Measurements from ENCODE around the gene GGT6.
"Not testable (repeated sequence)": the region's sequence is repeated elsewhere in the genome, so short reads cannot be mapped to it uniquely, and the experiment has no call there.

GGT6 gene

DNA sequence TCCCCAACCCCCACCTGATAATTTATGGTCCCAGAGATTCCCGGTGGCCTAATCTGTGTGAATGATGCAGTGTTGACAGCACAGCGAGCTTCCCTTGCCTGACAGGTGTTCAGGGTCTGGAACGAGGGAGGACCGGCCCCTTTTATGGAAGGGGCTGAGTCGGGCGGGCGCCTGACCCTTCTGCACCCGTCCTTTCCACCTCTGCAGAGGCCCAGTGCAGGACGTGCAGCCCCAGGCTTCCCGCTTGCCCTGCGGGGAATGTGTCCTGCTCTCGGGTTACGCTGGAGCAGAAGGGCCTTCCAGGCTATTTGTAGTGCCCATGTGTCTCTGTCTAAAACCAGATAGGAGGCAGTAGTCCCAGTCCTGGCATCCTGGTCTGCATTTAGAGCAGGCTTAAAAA lies 40.2 kb upstream of the GGT6 start:
- H3K9me3 ChIP-seq (ENCODE audit: control insufficient read depth, insufficient read depth, low read length): no peaks in the 10 kb centered on the region
- no CpG with 5 or more reads among the region's 13 CpGs for WGBS (ENCODE audit: insufficient coverage, insufficient read length)
- peaks cover 16% of the 10 kb centered on the region for H3K4me1 ChIP-seq (ENCODE audit: control insufficient read depth, insufficient read depth, low read length)
- DNase-seq (ENCODE audit: low read depth, low spot score): no peak
- H3K27me3 ChIP-seq (ENCODE audit: control insufficient read depth, insufficient read depth, low read length): no peaks in the 10 kb centered on the region
- H3K4me3 ChIP-seq (ENCODE audit: low read length): no peak overlapping the region
- no peaks in the 10 kb centered on the region for H3K36me3 ChIP-seq (ENCODE audit: control insufficient read depth, insufficient read depth, low read length)
- H3K27ac ChIP-seq (ENCODE audit: low read length): no peak overlapping the region

DNA sequence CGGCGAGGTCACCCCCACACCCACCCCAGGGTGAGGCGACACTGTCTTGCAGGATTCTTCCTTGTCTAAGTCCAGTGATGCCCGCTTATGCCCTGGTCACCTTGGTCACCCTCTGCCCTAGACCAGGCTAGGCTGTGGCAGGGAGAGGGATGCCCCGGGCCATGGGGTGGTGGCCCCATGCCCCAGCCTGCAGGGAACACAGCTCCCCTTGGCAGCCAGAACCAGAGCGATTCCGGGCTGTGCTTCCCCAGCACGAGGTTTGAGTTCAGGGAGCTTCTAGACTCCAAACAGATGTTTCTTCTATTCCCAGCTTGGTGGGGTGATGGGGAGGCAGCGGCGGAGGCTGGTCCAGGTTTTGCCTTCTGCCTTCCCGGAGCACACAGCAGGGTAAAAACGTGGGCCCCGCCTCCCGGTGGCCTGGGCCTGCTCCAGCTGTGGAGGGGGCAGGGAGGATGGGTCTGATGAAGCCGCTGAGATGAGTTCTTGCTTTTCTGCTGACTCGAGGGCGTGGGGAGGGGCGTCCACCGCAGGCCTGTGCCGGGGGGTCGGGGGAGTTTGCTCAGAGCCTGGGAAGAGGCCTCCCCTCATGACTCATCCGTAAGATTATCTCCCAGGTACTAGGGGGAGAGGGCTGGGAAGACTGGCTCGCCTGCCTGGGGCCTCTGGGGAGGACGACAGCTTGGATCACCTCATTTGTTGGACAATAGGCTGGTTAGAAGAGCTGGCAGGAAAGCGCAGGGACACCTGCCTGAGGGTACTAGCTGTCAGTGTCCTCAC lies 39.3 kb upstream of the GGT6 start:
- no peaks in the 10 kb centered on the region for H3K36me3 ChIP-seq (ENCODE audit: control insufficient read depth, insufficient read depth, low read length)
- H3K4me3 ChIP-seq (ENCODE audit: low read length): no peak overlapping the region
- H3K27ac ChIP-seq (ENCODE audit: low read length): no peak overlapping the region
- DNase-seq (ENCODE audit: low read depth, low spot score): no peak
- no peaks in the 10 kb centered on the region for H3K9me3 ChIP-seq (ENCODE audit: control insufficient read depth, insufficient read depth, low read length)
- H3K4me1 ChIP-seq (ENCODE audit: control insufficient read depth, insufficient read depth, low read length): peaks cover 22% of the 10 kb centered on the region
- no peaks in the 10 kb centered on the region for H3K27me3 ChIP-seq (ENCODE audit: control insufficient read depth, insufficient read depth, low read length)
- WGBS (ENCODE audit: insufficient coverage, insufficient read length): no CpG with 5 or more reads among the region's 25 CpGs

DNA sequence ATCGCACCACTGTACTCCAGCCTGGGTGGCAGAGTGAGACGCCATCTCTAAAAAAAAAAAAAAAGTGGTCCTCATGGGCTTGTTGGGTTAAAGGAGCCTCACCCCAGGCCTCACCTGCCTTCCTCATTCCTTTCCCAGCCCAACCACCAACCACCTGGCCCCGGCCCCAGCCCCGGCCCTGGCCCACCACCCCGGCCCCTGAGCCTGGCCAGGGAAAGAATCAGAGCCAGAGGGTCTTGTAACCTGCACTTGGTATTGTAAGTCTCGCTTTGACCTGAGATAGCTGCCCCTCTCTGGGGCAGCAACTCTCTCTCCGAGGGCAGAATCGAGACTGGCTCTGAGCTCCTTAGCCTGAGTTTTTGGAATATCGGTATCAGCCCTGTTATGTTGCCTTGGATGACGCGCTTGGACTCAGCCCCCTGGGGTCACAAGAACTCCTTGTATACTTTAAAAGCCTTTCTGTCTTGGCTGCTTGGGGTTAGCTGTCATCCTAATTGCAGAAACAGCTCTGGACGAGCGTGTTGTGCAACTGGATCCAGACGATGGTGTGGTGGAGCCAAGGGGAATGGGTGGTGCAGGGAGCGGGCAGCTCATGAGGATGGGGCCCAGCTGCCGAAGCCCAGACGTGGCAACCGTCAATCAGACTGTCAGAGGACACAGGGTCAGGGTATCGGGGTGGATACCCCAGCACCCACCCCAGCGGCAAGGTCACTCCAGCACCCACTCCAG lies 38.6 kb upstream of the GGT6 start:
- H3K27ac ChIP-seq (ENCODE audit: low read length): no peak overlapping the region
- no peak for DNase-seq (ENCODE audit: low read depth, low spot score)
- WGBS (ENCODE audit: insufficient coverage, insufficient read length): no CpG with 5 or more reads among the region's 20 CpGs
- H3K27me3 ChIP-seq (ENCODE audit: control insufficient read depth, insufficient read depth, low read length): no peaks in the 10 kb centered on the region
- H3K4me3 ChIP-seq (ENCODE audit: low read length): no peak overlapping the region
- H3K9me3 ChIP-seq (ENCODE audit: control insufficient read depth, insufficient read depth, low read length): no peaks in the 10 kb centered on the region
- H3K4me1 ChIP-seq (ENCODE audit: control insufficient read depth, insufficient read depth, low read length): peaks cover 23% of the 10 kb centered on the region
- no peaks in the 10 kb centered on the region for H3K36me3 ChIP-seq (ENCODE audit: control insufficient read depth, insufficient read depth, low read length)

DNA sequence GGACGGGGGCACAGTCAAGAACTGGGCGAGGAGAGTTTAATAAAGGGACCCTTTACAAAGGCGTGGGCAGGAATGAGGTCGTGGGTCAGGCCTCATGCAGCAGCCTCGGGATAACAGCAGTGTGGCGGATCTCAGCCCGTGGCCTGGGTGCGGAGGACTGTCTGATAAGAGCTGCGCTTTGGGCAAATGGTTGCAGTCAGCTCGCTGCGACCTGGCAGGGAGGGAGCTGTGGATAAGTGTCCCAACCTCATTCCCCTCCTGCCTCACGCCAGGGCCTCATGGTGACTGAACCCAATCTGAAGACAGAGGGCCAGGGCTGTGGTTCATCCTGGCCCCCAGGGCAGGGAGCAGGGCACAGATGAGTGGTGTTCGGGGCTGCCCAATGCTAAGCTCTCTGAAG lies 37.6 kb upstream of the GGT6 start:
- no peak overlapping the region for H3K27ac ChIP-seq (ENCODE audit: low read length)
- no peaks in the 10 kb centered on the region for H3K36me3 ChIP-seq (ENCODE audit: control insufficient read depth, insufficient read depth, low read length)
- DNase-seq (ENCODE audit: low read depth, low spot score): no peak
- no peaks in the 10 kb centered on the region for H3K9me3 ChIP-seq (ENCODE audit: control insufficient read depth, insufficient read depth, low read length)
- no peaks in the 10 kb centered on the region for H3K27me3 ChIP-seq (ENCODE audit: control insufficient read depth, insufficient read depth, low read length)
- no peak overlapping the region for H3K4me3 ChIP-seq (ENCODE audit: low read length)
- WGBS (ENCODE audit: insufficient coverage, insufficient read length): no CpG with 5 or more reads among the region's 13 CpGs
- H3K4me1 ChIP-seq (ENCODE audit: control insufficient read depth, insufficient read depth, low read length): peaks cover 23% of the 10 kb centered on the region

DNA sequence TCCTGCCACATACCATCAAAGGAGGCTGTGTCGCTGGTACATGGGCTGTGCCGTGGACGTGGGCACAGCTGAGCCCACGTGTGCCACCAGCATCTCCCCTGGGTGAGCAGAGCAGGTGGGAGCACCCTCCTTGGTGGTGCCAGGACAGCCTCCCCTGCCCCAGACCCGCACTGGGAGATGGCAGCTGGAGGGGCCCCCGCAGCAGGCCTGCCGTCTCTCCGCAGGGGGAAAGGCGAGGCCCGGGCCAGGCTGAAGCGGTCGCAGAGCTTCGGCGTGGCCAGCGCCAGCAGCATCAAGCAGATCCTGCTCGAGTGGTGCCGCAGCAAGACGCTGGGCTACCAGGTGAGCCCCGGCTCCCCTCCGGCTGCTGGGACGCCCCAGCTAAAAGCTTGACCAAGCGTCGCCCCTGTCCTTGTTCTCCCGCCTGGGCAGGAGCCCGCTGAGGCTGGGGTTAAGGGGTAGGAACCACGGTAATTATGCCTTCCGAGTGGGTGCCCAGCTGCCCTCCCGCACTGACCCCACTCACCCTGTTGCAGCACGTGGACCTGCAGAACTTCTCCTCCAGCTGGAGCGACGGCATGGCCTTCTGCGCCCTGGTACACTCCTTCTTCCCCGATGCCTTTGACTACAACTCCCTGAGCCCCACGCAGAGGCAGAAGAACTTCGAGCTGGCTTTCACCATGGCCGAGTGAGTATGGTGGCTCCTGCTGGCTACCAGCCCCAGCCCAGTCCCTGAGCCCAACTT lies 36.4 kb upstream of the GGT6 start:
- WGBS (ENCODE audit: insufficient coverage, insufficient read length): no CpG with 5 or more reads among the region's 36 CpGs
- no peak for DNase-seq (ENCODE audit: low read depth, low spot score)
- Histone ChIP-seq H3K27me3 (ENCODE audit: control insufficient read depth, insufficient read depth, low read length) (no peaks in the 10 kb centered on the region), H3K4me1 (ENCODE audit: control insufficient read depth, insufficient read depth, low read length) (peaks cover 23% of the 10 kb centered on the region), H3K36me3 (ENCODE audit: control insufficient read depth, insufficient read depth, low read length) (no peaks in the 10 kb centered on the region), H3K27ac (ENCODE audit: low read length) (no peak overlapping the region), H3K9me3 (ENCODE audit: control insufficient read depth, insufficient read depth, low read length) (no peaks in the 10 kb centered on the region), H3K4me3 (ENCODE audit: low read length) (no peak overlapping the region)

DNA sequence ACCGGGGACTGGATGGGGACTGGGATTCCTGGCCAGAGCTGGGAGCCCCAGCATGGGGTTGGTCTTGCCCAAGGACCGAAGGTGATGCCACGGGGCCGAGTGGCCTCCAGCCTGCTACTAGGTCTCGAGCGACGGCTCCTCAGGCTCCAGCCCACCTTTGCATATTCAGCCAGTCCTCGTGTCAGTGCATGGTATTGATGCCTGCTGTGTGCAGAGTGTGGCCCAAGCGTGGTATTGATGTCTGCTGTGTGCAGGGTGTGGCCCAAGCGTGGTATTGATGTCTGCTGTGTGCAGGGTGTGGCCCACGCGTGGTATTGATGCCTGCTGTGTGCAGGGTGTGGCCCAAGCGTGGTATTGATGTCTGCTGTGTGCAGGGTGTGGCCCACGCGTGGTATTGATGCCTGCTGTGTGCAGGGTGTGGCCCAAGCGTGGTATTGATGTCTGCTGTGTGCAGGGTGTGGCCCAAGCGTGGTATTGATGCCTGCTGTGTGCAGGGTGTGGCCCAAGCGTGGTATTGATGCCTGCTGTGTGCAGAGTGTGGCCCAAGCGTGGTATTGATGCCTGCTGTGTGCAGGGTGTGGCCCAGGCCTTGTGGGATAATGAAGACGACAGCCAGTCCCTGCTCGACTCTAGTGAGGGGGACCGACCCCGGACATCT lies 35.4 kb upstream of the GGT6 start:
- H3K4me3 ChIP-seq (ENCODE audit: low read length); DNase-seq (ENCODE audit: low read depth, low spot score); H3K36me3 ChIP-seq (ENCODE audit: control insufficient read depth, insufficient read depth, low read length); H3K27me3 ChIP-seq (ENCODE audit: control insufficient read depth, insufficient read depth, low read length); H3K27ac ChIP-seq (ENCODE audit: low read length); H3K9me3 ChIP-seq (ENCODE audit: control insufficient read depth, insufficient read depth, low read length): not testable (repeated sequence)
- peaks cover 23% of the 10 kb centered on the region for H3K4me1 ChIP-seq (ENCODE audit: control insufficient read depth, insufficient read depth, low read length)
- WGBS (ENCODE audit: insufficient coverage, insufficient read length): no CpG with 5 or more reads among the region's 23 CpGs

DNA sequence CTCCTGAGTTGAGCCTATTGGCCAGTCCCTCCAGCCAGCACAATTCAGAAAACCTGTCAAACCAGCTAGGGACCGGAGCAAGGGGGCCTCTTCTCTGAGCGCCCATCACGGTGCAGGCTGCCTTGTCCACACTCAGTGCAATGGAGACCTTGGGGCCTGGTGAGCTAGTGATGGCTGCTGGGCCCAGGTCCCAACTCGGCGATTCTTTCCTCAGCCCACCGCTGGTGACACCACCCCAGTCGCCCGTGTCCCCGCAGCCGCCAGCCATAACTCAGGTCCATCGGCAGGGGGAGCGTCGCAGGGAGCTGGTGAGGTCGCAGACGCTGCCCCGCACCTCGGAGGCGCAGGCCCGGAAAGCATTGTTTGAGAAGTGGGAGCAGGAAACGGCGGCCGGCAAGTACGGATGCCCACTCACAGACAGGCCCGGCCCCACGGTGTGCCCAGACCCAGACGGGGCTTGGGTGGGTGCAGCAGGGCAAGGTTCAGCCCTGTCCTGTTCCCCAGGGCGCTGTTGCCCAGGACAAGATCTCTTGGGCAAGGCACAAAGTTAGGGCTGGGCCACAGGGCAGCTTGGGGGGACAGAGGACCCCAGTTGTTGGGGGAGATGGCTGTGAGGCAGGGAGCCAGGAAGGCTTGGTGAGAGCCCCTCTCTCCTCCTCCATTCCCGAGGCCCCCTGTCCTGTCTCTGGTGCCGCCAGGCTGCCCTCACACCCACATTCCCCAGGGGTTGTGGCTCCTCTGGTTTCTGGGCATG lies 34.7 kb upstream of the GGT6 start:
- no peak overlapping the region for H3K4me3 ChIP-seq (ENCODE audit: low read length)
- H3K36me3 ChIP-seq (ENCODE audit: control insufficient read depth, insufficient read depth, low read length): no peaks in the 10 kb centered on the region
- no peak for DNase-seq (ENCODE audit: low read depth, low spot score)
- no CpG with 5 or more reads among the region's 29 CpGs for WGBS (ENCODE audit: insufficient coverage, insufficient read length)
- no peaks in the 10 kb centered on the region for H3K27me3 ChIP-seq (ENCODE audit: control insufficient read depth, insufficient read depth, low read length)
- H3K9me3 ChIP-seq (ENCODE audit: control insufficient read depth, insufficient read depth, low read length): no peaks in the 10 kb centered on the region
- H3K27ac ChIP-seq (ENCODE audit: low read length): no peak overlapping the region
- peaks cover 17% of the 10 kb centered on the region for H3K4me1 ChIP-seq (ENCODE audit: control insufficient read depth, insufficient read depth, low read length)

DNA sequence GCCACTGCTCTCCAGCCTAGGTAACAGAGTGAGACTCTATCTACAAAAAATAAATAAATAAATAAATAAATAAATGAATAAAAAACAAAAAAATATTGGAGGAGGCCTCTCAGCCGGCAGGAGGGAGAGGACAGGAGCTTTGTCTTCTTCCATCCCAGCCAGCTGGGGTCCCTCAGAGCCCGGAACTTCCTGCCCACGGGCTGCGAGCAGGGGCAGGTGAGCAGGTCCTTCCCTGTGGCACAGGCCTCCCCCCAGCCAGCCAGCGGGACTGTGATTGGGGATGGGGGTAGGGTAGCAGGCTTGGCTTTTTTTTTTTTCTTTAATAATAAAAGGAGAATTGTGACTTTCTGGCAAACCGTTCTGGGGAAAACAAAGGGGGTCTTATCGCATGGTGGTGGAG lies 34.0 kb upstream of the GGT6 start:
- Histone ChIP-seq H3K4me3 (ENCODE audit: low read length) (no peak overlapping the region), H3K9me3 (ENCODE audit: control insufficient read depth, insufficient read depth, low read length) (no peaks in the 10 kb centered on the region), H3K27ac (ENCODE audit: low read length) (no peak overlapping the region), H3K27me3 (ENCODE audit: control insufficient read depth, insufficient read depth, low read length) (no peaks in the 10 kb centered on the region), H3K4me1 (ENCODE audit: control insufficient read depth, insufficient read depth, low read length) (peaks cover 12% of the 10 kb centered on the region), H3K36me3 (ENCODE audit: control insufficient read depth, insufficient read depth, low read length) (no peaks in the 10 kb centered on the region)
- no CpG with 5 or more reads among the region's 7 CpGs for WGBS (ENCODE audit: insufficient coverage, insufficient read length)
- no peak for DNase-seq (ENCODE audit: low read depth, low spot score)

DNA sequence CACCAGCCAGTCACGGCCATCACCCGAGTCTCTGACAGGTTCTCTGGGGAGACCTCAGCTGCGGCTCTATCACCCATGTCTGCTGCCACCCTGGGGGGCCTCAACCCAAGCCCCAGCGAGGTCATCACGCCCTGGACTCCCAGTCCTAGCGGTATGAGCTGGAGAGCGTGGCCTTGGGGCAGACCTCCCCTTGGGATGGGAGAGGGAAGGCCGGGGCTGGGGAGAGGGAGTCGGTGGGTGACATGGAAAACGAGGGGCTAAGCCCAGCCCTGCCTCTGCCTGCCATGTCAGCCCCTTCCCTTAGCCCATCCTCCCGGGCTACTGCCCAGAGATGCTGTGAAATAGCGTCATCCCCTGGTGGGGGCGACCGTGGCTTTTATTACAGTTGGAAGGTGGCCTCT lies 32.6 kb upstream of the GGT6 start:
- Histone ChIP-seq H3K27me3 (ENCODE audit: control insufficient read depth, insufficient read depth, low read length) (no peaks in the 10 kb centered on the region), H3K4me1 (ENCODE audit: control insufficient read depth, insufficient read depth, low read length) (peaks cover 9% of the 10 kb centered on the region), H3K27ac (ENCODE audit: low read length) (no peak overlapping the region), H3K9me3 (ENCODE audit: control insufficient read depth, insufficient read depth, low read length) (no peaks in the 10 kb centered on the region), H3K4me3 (ENCODE audit: low read length) (no peak overlapping the region), H3K36me3 (ENCODE audit: control insufficient read depth, insufficient read depth, low read length) (no peaks in the 10 kb centered on the region)
- no peak for DNase-seq (ENCODE audit: low read depth, low spot score)
- WGBS (ENCODE audit: insufficient coverage, insufficient read length): no CpG with 5 or more reads among the region's 14 CpGs

Data from iPS DF 6.9 (cell line).